ENCODE results near the gene GRWD1. TPM values are rescaled to one million over a fixed set of nuclear protein-coding genes. Genes with fewer than 3 reads are reported as not detected.

GRWD1 gene
- total RNA-seq, 1 experiment from 2014 or later = 77.4 TPM

DNA sequence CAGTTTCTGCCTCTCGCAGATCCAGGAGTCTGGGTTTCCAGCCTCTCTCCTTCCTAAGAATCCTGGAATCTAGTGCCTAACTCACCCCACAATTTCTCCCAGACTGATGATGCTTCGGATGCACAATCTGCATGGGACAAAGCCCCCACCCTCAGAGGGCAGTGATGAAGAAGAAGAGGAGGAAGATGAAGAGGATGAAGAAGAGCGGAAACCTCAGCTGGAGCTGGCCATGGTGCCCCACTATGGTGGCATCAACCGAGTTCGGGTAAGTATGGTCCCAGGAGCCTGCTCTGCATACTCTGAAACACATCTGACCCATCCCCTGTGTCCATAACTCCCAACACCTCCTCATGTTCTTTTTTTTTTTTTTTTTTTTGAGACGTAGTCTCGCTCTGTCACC, 796 bp downstream of the GRWD1 start:
- intact Hi-C loops (cut with micrococcal nuclease; ENCODE audit: unreplicated experiment) = loop anchor here (1.0 to 2.0 kb wide), 2 partner anchors 22 to 28 kb away; no protein-coding TSS in a partner anchor

GRCh38 chr19:48448563-48448962, 2.8 kb downstream of the GRWD1 start:
- no peaks in the 10 kb centered on the region for H3K9me3 ChIP-seq
- no peak for DNase-seq
- BruUV-seq (replicated peaks) = no TSS peak
- H3K9me3 Mint-ChIP-seq (ENCODE audit: unreplicated experiment) = no peaks in the 10 kb centered on the region
- peaks cover 1% of the 10 kb centered on the region for H3K36me3 ChIP-seq (ENCODE audit: control insufficient read depth, insufficient read depth, low read length)
- peaks cover 75% of the 10 kb centered on the region for H3K36me3 Mint-ChIP-seq (ENCODE audit: insufficient read depth, unreplicated experiment)
- no peak overlapping the region for H3K27ac Mint-ChIP-seq (ENCODE audit: unreplicated experiment)
- ChIA-PET POLR2A (no interaction called here), CTCF (interaction anchor here (1.4 kb wide), 1 partner anchor 136 kb away, joined by 3 read pairs; no protein-coding TSS in a partner anchor)
- no peaks in the 10 kb centered on the region for H3K27me3 ChIP-seq (replicated peaks; ENCODE audit: control insufficient read depth, insufficient read depth, low read length)
- H3K4me3 ChIP-seq (ENCODE audit: low read depth, low read length) = no peak overlapping the region
- peaks cover 21% of the 10 kb centered on the region for H3K4me1 Mint-ChIP-seq (ENCODE audit: low read depth, unreplicated experiment)
- no peaks in the 10 kb centered on the region for H3K27me3 Mint-ChIP-seq (ENCODE audit: insufficient read depth, unreplicated experiment)
- H3K4me1 ChIP-seq = peaks cover 10% of the 10 kb centered on the region
- intact Hi-C loops (cut with micrococcal nuclease; ENCODE audit: unreplicated experiment) = no loop called here
- H3K4me3 Mint-ChIP-seq (ENCODE audit: unreplicated experiment) = no peak overlapping the region
- no peak for TF ChIP-seq CTCF (IDR thresholded peaks at IDR 0.05; ENCODE audit: insufficient read depth in 1 of 2, low read depth in 1 of 2, low read length in 1 of 2, severe bottlenecking in 1 of 2, unreplicated experiment in 1 of 2)

More for the DNA sequence above, 796 bp downstream of the GRWD1 start:
- peak overlapping the region; percentile 99 for H3K27ac Mint-ChIP-seq (ENCODE audit: unreplicated experiment)
- CTCF ChIA-PET = interaction anchor here (0.5 to 2.6 kb wide), 7 partner anchors 43 to 142 kb away, joined by 3 to 22 read pairs (median 6); partner anchors contain the start of gene KDELR1
- no peak for TF ChIP-seq CTCF (IDR thresholded peaks at IDR 0.05; ENCODE audit: insufficient read depth in 1 of 2, low read depth in 1 of 2, low read length in 1 of 2, severe bottlenecking in 1 of 2, unreplicated experiment in 1 of 2)
- Histone ChIP-seq H3K27me3 (replicated peaks; ENCODE audit: control insufficient read depth, insufficient read depth, low read length) (no peaks in the 10 kb centered on the region), H3K4me1 (peaks cover 10% of the 10 kb centered on the region), H3K4me3 (ENCODE audit: low read depth, low read length) (peak overlapping the region; percentile 68), H3K36me3 (ENCODE audit: control insufficient read depth, insufficient read depth, low read length) (peaks cover 1% of the 10 kb centered on the region), H3K9me3 (no peaks in the 10 kb centered on the region)
- no peak for DNase-seq
- H3K27me3 Mint-ChIP-seq (ENCODE audit: insufficient read depth, unreplicated experiment) = no peaks in the 10 kb centered on the region
- POLR2A ChIA-PET = interaction anchor here (0.6 to 2.0 kb wide), 6 partner anchors 12 to 336 kb away, joined by 3 to 6 read pairs (median 6); partner anchors contain the start of gene PLA2G4C
- peaks cover 21% of the 10 kb centered on the region for H3K4me1 Mint-ChIP-seq (ENCODE audit: low read depth, unreplicated experiment)
- BruUV-seq (replicated peaks) = no TSS peak
- H3K36me3 Mint-ChIP-seq (ENCODE audit: insufficient read depth, unreplicated experiment) = peaks cover 56% of the 10 kb centered on the region
- peak overlapping the region; percentile 97 for H3K4me3 Mint-ChIP-seq (ENCODE audit: unreplicated experiment)
- H3K9me3 Mint-ChIP-seq (ENCODE audit: unreplicated experiment) = no peaks in the 10 kb centered on the region

GRCh38 chr19:48450441-48450840, 4.7 kb downstream of the GRWD1 start:
- H3K27me3 Mint-ChIP-seq (ENCODE audit: insufficient read depth, unreplicated experiment) = no peaks in the 10 kb centered on the region
- Histone ChIP-seq H3K27me3 (replicated peaks; ENCODE audit: control insufficient read depth, insufficient read depth, low read length) (no peaks in the 10 kb centered on the region), H3K4me3 (ENCODE audit: low read depth, low read length) (no peak overlapping the region), H3K9me3 (no peaks in the 10 kb centered on the region), H3K4me1 (peaks cover 3% of the 10 kb centered on the region; the same call in 1 of the 2 replicates), H3K36me3 (ENCODE audit: control insufficient read depth, insufficient read depth, low read length) (peaks cover 1% of the 10 kb centered on the region)
- H3K4me3 Mint-ChIP-seq (ENCODE audit: unreplicated experiment) = no peak overlapping the region
- no peak for DNase-seq
- BruUV-seq (replicated peaks) = no TSS peak
- intact Hi-C loops (cut with micrococcal nuclease; ENCODE audit: unreplicated experiment) = no loop called here
- ChIA-PET POLR2A (interaction anchor here (0.5 kb wide), 1 partner anchor 59 kb away, joined by 3 read pairs; no protein-coding TSS in a partner anchor), CTCF (no interaction called here)
- TF ChIP-seq CTCF (IDR thresholded peaks at IDR 0.05; ENCODE audit: insufficient read depth in 1 of 2, low read depth in 1 of 2, low read length in 1 of 2, severe bottlenecking in 1 of 2, unreplicated experiment in 1 of 2) = no peak
- no peak overlapping the region for H3K27ac Mint-ChIP-seq (ENCODE audit: unreplicated experiment)
- H3K9me3 Mint-ChIP-seq (ENCODE audit: unreplicated experiment) = no peaks in the 10 kb centered on the region
- H3K4me1 Mint-ChIP-seq (ENCODE audit: low read depth, unreplicated experiment) = peaks cover 9% of the 10 kb centered on the region
- H3K36me3 Mint-ChIP-seq (ENCODE audit: insufficient read depth, unreplicated experiment) = peaks cover 89% of the 10 kb centered on the region

Data from Caco-2 (cell line).